Psoas muscle (tissue), 8 donors: ENCODE results near the gene MRPS18A. TPM values are rescaled to one million over a fixed set of nuclear protein-coding genes. Genes with fewer than 3 reads are reported as not detected.

Experiments used
- ATAC-seq, 4 donors: fragments of 200-7000 bp; cut with Tn5 transposase; one replicate each; pipeline ENCODE4 v1.9.1; 2020; ENCODE audit warnings: moderate library complexity in 3 of 4, mild to moderate bottlenecking in 2 of 4
- DNase-seq, 2 donors: peaks; one replicate each; pipeline ENCODE4 v3.0.0-alpha.2; 2020
- H3K27ac ChIP-seq: fragments of 200-600 bp; one replicate; pipeline ENCODE4 v1.8.0; 2022
- H3K27me3 ChIP-seq, 3 donors: fragments of 200-600 bp in 1 of 3; one replicate each; pipeline versions ENCODE4 v1.6.1 to v1.8.0; 2013 to 2022; ENCODE audit warnings: low read length in 2 of 3, mild to moderate bottlenecking in 2 of 3, moderate library complexity in 1 of 3; ENCODE audit not compliant: insufficient read depth in 3 of 3
- H3K36me3 ChIP-seq, 2 donors: fragments of 200-600 bp in 1 of 2; one replicate each; pipeline versions ENCODE4 v1.6.1 to v1.8.0; 2013 to 2022; ENCODE audit warnings: low read depth in 1 of 2, mild to moderate bottlenecking in 1 of 2, moderate library complexity in 1 of 2; ENCODE audit not compliant: insufficient read depth in 1 of 2
- H3K4me1 ChIP-seq: fragments of 200-600 bp; one replicate; pipeline ENCODE4 v1.8.0; 2022
- H3K4me3 ChIP-seq: fragments of 200-600 bp; one replicate; pipeline ENCODE4 v1.8.0; 2022; ENCODE audit warnings: mild to moderate bottlenecking
- H3K9me3 ChIP-seq: fragments of 200-600 bp; one replicate; pipeline ENCODE4 v1.8.0; 2022
- CTCF ChIP-seq: fragments of 200-600 bp; IDR thresholded peaks from one replicate; pipeline ENCODE4 v1.8.0; 2022; ENCODE audit warnings: antibody characterized with exemption
- WGBS, 3 donors: extraction: QIAGEN DNeasy Blood & Tissue Kit; methylation state at CpG; one replicate each; pipeline versions ENCODE4 v1.1.6 to v1.1.7; 2013; 5-methylcytosine and 5-hydroxymethylcytosine counted together
- intact Hi-C, 2 donors: fragments of 100-400 bp; cut with DNase I; formaldehyde crosslinking; loops; one replicate each; pipeline versions ENCODE4 v1.11.0 to v1.14.2; 2022
- polyA plus RNA-seq, 3 donors: library from polyadenylated mRNA; stranded (reverse); fragments of 200-250 nt; gene quantifications; one replicate each; pipeline ENCODE4 v1.2.3, GENCODE V29; 2013
- total RNA-seq, 4 donors: library from RNA; stranded (reverse); fragmentation: NEBNext Ultra II Directional in 2 of 4; extraction: Animal tissue kit (Norgen Biotek cat#: 25700) in 2 of 4; gene quantifications; one replicate each; pipeline versions ENCODE4 v1.2.1 to v1.2.4, GENCODE V29; 2021 to 2023
- donor health status: healthy with polysubstance abuse.
- donor health status: DM: no; HTN: no; CAD: no; lungs with moderate emphysema.
- donor health status: Bipolar disorder and iron deficiency.
- donor health status: healthy.
- donor health status: DM: yes; HTN: yes; CAD: no.
- donor health status: DM: no; HTN: no; CAD: no.
- donor health status: DM: no; HTN: no; CAD: no.
- donor health status: DM: yes; HTN: yes; CAD: no.

The MRPS18A gene
- total and polyA plus RNA-seq, 7 donors, result 64.1 to 152 (median 131) TPM

GRCh38 chr6:43624786-43625288, 62.8 kb downstream of the MRPS18A start:
- intact Hi-C loops, result loop anchor here in 1 of 2 donors (5.0 kb wide), 1 partner anchor 48 kb away; the partner anchor contains the start of genes POLH and XPO5
- H3K4me3 ChIP-seq, result no peak overlapping the region
- WGBS, 3 donors, result 49 to 69% (median 56%) methylated on average over 5 to 7 of the region's 7 CpGs
- no peaks in the 10 kb centered on the region for H3K9me3 ChIP-seq
- peaks cover 18% of the 10 kb centered on the region for H3K4me1 ChIP-seq
- H3K27ac ChIP-seq, result no peak overlapping the region
- peak in 1 of 2 donors; percentile 31 for DNase-seq
- no peak for TF ChIP-seq CTCF
- H3K36me3 ChIP-seq, result peaks cover 21 to 70% of the 10 kb centered on the region in 2 donors
- H3K27me3 ChIP-seq, result no peaks in the 10 kb centered on the region
- ATAC-seq, result no peak

GRCh38 chr6:43623880-43624785, 63.5 kb downstream of the MRPS18A start:
- Histone ChIP-seq H3K36me3 (peaks cover 23 to 77% of the 10 kb centered on the region in 2 donors), H3K9me3 (no peaks in the 10 kb centered on the region), H3K4me1 (peaks cover 18% of the 10 kb centered on the region), H3K27ac (no peak overlapping the region), H3K27me3 (no peaks in the 10 kb centered on the region), H3K4me3 (no peak overlapping the region)
- ATAC-seq (no peak), DNase-seq (peak in 1 of 2 donors; percentile 51)
- WGBS, 3 donors, result 63 to 74% (median 67%) methylated on average over 12 of the region's 12 CpGs
- intact Hi-C loops, result no loop called here
- TF ChIP-seq CTCF, result no peak

- ATAC-seq (no peak), DNase-seq (peak in 1 of 2 donors; percentile 29)
- H3K27ac ChIP-seq, result no peak overlapping the region
- no peak overlapping the region for H3K4me3 ChIP-seq
- H3K36me3 ChIP-seq, result peaks cover 23 to 90% of the 10 kb centered on the region in 2 donors
- no peaks in the 10 kb centered on the region for H3K9me3 ChIP-seq
- H3K27me3 ChIP-seq, result no peaks in the 10 kb centered on the region
- TF ChIP-seq CTCF, result no peak
- WGBS, 3 donors, result 94 to 95% (median 95%) methylated on average over 10 of the region's 10 CpGs
- H3K4me1 ChIP-seq, result peaks cover 12% of the 10 kb centered on the region
- intact Hi-C loops, result no loop called here
Measured at GRCh38 chr6:43622541-43622940, 65.0 kb downstream of the MRPS18A start.

GRCh38 chr6:43621836-43622180, 65.8 kb downstream of the MRPS18A start:
- no peak for ATAC-seq

More at GRCh38 chr6:43621836-43622180, 65.8 kb downstream of the MRPS18A start:
- intact Hi-C loops, result no loop called here
- Histone ChIP-seq H3K36me3 (peaks cover 23 to 88% of the 10 kb centered on the region in 2 donors), H3K4me3 (no peak overlapping the region), H3K4me1 (peaks cover 5% of the 10 kb centered on the region), H3K27ac (no peak overlapping the region), H3K27me3 (no peaks in the 10 kb centered on the region), H3K9me3 (no peaks in the 10 kb centered on the region)
- TF ChIP-seq CTCF, result no peak
- WGBS, 3 donors, result 83 to 92% (median 84%) methylated on average over 10 of the region's 10 CpGs
- DNase-seq, result peak in 1 of 2 donors; percentile 22

Other genes starting within 250 kb of the MRPS18A start
- under 1 TPM in 1 of 4 donors, not detected in 3; 0.56 TPM for gene DLK2, start 232.2 kb downstream of the MRPS18A start, total RNA-seq
- under 1 TPM; 0.04 to 0.90 (median 0.10) TPM for gene DLK2, start 232.2 kb downstream of the MRPS18A start, polyA plus RNA-seq
- gene TJAP1, start 210.2 kb downstream of the MRPS18A start, total RNA-seq, result 10 to 100 TPM; 31.4 to 39.9 (median 36.3) TPM
- 10 to 100 TPM; 18.0 to 35.2 (median 20.8) TPM for gene TJAP1, start 210.2 kb downstream of the MRPS18A start, polyA plus RNA-seq
- gene LRRC73, start 177.4 kb downstream of the MRPS18A start, total RNA-seq, result under 1 TPM in 1 of 4 donors, not detected in 3; 0.20 TPM
- gene LRRC73, start 177.4 kb downstream of the MRPS18A start, polyA plus RNA-seq, result under 1 TPM; 0.10 to 0.29 (median 0.26) TPM
- 10 to 100 TPM; 57.9 to 71.4 (median 63.0) TPM for gene YIPF3, start 170.9 kb downstream of the MRPS18A start, total RNA-seq
- 10 to 100 TPM; 57.7 to 91.5 (median 71.8) TPM for gene YIPF3, start 170.9 kb downstream of the MRPS18A start, polyA plus RNA-seq
- gene POLR1C, start 170.7 kb downstream of the MRPS18A start, total RNA-seq, result 10 to 100 TPM; 17.5 to 27.8 (median 24.1) TPM
- 10 to 100 TPM; 23.4 to 64.5 (median 43.2) TPM for gene POLR1C, start 170.7 kb downstream of the MRPS18A start, polyA plus RNA-seq
- gene XPO5, start 111.8 kb downstream of the MRPS18A start, total RNA-seq, result 10 to 100 TPM; 17.5 to 40.1 (median 20.1) TPM
- 10 to 100 TPM; 12.3 to 21.7 (median 12.8) TPM for gene XPO5, start 111.8 kb downstream of the MRPS18A start, polyA plus RNA-seq
- gene POLH, start 111.6 kb downstream of the MRPS18A start, total RNA-seq, result 1 to 10 TPM; 3.6 to 6.4 (median 5.5) TPM
- 1 to 10 TPM; 1.7 to 6.8 (median 1.9) TPM for gene POLH, start 111.6 kb downstream of the MRPS18A start, polyA plus RNA-seq
- 10 to 100 TPM; 32.8 to 43.8 (median 35.2) TPM for gene GTPBP2, start 58.5 kb downstream of the MRPS18A start, total RNA-seq
- gene GTPBP2, start 58.5 kb downstream of the MRPS18A start, polyA plus RNA-seq, result 10 to 100 TPM; 27.8 to 69.6 (median 33.9) TPM
- gene MAD2L1BP, start 52.0 kb downstream of the MRPS18A start, total RNA-seq, result 10 to 100 TPM; 17.0 to 36.6 (median 26.1) TPM
- 10 to 100 TPM; 30.5 to 43.1 (median 31.6) TPM for gene MAD2L1BP, start 52.0 kb downstream of the MRPS18A start, polyA plus RNA-seq
- under 1 TPM in 1 of 4 donors, not detected in 3; 0.11 TPM for gene RSPH9, start 42.8 kb downstream of the MRPS18A start, total RNA-seq
- gene RSPH9, start 42.8 kb downstream of the MRPS18A start, polyA plus RNA-seq, result under 1 TPM; 0.36 to 0.59 (median 0.51) TPM
- 100 to 1,000 TPM; 132 to 345 (median 208) TPM for gene VEGFA, start 82.4 kb upstream of the MRPS18A start, total RNA-seq
- gene VEGFA, start 82.4 kb upstream of the MRPS18A start, polyA plus RNA-seq, result 100 to 1,000 TPM in 1 of 3 donors, 10 to 100 TPM in 2; 78.1 to 125 (median 88.3) TPM